Stimulated activated CD8-positive, alpha-beta memory T cell treated with anti-CD3 and anti-CD28 coated beads, Interleukin-7, amount 100 ng/mL, for 24 hours (primary cell): ENCODE data around the gene GEN1.

Source experiments
- DNase-seq: peaks from one replicate; pipeline ENCODE4 v3.0.0-alpha.2; 2020; ENCODE audit warnings: low read depth

GEN1 gene

DNA sequence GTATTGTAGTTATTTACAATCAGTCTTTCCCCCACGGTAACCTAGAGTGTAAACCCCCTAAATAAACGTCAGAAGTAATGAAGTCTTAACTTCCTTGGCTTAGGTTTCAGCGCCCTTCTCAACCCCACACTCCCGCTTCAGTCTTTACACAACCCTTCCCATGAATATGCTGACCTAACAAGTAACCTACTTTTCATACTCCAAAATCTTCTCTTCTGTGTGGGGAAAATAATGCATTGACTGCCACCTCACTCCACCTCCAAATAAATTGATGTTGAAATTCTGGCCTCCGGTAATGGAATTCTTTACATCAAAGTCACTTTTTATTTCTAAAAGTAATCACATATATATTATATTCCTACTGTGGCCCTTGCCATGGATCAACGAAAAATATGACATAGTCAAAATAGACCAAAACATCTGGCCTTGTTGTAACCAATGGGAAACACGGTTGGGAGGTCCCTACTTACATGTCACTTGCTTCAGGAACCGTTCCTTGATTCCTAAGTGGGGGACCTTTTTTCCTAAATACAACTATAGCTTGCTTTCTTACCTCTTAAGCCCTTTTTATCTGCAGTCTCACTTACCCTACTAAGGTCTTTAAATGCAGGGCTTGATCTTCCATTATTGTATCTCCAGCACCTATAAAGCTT, 961 bp downstream of the GEN1 start:
- no peak for DNase-seq

DNA sequence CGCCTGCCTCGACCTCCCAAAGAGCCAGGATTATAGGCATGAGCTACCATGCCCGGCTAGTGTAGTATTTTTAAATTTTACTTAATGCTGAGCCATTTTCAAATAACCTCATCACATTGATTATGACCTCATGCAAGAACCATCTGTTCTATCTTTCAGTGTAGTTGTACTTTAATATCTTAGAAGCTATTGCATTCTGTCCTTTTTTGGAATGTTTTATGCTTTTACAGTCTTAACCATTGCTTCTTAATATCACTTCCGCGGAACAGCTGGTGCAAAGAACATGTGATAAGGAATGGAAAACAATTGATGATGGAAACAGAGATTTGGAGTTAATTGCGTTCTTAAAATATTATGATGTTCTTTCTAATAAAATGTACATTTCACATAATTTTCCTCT, 2.7 kb downstream of the GEN1 start:
- no peak for DNase-seq

DNA sequence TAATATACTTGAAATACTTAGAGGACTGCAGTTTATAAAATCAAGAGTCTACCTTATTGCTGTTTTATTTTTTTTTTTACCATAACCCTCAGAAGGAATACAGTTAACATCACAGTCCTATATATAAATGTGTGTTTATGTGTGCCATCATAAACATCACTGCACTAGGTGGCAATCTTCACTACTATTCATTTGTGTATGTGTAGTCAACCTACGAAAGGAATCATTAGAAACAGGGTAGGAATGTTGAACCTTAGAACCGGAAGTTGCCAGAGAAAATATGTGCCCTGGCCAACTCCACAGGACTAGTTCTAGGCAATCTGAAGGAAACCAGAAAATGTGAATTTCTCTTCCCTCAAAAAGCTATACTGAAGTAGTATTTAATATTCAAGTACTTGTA, 3.4 kb downstream of the GEN1 start:
- DNase-seq, result no peak

DNA sequence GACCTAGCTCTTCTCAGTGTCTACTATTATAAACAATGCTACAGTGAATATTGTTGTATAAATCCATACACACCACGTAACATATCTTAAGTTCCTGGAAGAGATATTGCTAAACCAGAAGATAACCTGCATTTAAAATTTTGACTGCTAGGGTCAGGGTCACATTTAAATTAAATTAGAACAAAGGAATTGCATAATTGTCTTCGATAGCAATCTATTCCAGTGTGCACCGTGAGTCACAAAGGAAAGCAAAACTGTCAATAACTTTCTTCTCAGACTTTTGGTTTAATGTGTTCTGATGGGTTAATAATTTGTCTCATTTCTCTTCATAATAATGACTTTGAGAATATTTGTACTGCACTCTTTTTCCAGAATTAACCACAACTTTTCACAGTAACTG, 4.2 kb downstream of the GEN1 start:
- no peak for DNase-seq

DNA sequence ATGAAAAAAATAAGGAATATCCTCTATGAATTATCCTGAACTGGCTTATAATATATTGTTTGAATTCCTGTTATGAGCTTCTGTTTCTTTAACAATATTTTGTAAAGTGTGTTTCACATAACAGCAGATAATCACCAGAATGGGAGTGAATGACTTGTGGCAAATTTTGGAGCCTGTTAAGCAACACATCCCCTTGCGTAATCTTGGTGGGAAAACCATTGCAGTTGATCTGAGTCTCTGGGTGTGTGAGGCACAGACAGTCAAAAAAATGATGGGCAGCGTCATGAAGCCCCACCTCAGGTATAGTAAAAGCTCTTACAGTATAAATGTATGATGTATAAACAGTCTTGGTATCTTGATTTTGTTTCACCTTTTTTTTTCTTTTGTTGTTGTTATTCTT, 5.9 kb downstream of the GEN1 start:
- DNase-seq, result no peak

DNA sequence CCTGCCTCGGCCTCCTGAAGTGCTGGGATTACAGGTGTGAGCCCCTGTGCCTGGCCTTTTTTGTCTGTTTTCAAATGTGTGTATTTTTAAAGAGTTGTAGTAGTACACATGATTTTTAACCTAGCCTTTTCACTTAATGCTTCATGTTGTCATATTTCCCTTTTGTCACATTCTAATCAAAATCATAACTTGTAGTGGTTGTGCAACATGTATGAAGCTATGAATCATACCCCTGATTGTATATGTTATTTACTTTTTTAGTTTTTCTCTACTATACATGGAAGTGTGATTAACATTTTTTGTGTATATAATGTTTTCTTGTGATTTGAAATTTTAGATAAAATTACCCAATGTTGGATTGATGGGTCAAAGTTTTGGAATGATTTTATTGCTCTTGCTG, 8.5 kb downstream of the GEN1 start:
- no peak for DNase-seq

DNA sequence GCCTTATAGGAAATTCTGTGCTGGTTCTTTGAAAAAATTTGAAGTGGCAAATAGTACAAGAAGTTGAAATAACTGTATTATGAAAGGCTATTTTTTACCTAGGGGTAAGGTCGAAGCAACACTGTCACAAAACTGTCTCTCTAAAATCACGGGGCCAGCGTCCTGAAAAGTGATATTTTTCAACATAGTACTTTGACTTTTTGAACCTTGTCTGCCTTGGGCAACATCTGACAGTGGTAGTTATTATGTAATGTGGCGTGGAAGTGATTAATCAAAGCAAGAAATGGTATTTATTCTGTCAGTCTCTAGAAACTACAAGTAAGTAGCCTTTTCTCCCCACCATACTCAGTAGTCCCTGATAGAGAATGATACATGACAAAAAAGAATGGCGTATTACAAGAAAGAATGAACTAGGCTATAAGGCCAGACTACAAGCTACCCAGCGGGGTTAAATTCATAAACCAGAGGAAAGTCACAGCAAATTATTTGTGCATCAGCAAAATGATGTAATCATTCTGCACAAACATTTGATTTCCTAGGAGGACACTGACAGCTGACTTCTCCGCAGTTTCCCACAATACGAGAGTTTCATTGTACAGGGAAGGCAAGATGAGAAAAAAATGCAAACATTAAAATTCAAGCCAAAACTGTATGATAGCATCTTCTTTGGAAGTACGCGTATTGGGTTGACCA, 9.8 kb downstream of the GEN1 start:
- DNase-seq, result no peak

DNA sequence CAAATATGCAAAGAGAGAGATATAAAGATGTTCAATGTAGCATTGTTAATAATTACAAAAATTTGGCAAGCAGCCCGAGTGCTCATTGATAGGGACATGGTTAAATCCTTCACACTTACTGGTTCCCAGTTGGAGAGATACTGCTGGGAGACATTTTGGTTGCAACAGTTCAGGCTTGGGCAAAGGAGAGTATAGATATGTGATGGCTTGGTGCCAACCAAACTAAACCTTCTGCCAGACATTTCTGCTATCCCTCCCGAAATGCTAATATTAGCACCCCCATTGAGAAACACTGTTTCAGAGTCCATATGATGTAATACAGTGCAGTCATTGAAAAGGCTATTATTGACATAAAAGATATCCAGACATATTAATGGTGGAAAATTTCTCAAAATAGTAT, 11.5 kb downstream of the GEN1 start:
- DNase-seq, result no peak

DNA sequence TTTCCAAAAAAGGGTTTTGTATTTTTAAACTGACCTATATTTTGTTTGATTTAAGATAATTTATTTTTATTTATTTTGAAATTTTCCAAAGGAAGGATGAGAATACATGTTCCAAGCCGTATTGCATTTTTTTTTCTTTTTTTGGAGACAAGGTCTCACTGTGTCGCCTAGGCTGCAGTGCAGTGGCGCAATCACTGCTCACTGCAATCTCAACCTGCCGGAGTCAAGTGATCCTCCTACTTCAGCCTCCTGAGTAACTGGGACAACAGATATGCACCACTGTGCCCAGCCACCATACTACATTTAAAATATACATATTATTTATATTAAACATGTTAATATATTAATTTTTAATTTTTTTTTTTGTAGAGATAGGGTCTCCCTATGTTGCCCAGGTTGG, 15.0 kb downstream of the GEN1 start:
- no peak for DNase-seq

DNA sequence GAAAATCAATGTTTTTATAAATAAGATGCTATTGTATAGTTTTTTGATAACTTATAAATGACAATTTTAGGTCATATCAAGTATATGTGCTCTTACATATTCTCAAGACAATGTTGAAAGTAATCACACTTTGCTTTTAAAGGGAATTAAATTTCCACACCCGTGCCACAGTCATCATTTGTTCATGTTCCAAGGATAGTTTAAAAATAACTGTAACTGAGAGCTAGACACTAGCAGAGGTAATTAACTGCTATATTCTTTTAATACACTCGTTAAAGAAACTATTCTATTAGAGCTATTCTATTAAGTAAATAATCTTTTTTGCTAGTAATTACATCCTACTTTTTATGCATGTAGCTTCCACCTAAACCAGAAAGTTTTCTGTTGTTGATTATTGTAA, 18.0 kb downstream of the GEN1 start:
- DNase-seq, result no peak

DNA sequence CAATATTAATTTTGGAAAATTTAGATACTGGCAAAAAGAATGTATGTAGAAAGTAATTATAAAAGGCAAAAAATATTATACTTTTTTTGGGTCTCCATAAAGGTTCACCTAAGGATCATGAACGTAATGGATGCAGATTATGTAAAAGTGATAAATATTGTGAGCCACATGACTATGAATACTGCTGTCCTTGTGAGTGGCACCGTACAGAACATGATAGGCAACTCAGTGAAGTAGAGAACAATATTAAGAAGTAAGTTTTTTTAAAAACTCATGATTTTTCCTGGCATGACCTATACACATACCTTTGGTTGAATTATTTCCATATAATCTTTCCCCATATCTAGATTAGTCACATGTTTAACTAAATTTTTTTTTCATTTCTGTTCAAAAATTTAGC, 18.6 kb downstream of the GEN1 start:
- no peak for DNase-seq

DNA sequence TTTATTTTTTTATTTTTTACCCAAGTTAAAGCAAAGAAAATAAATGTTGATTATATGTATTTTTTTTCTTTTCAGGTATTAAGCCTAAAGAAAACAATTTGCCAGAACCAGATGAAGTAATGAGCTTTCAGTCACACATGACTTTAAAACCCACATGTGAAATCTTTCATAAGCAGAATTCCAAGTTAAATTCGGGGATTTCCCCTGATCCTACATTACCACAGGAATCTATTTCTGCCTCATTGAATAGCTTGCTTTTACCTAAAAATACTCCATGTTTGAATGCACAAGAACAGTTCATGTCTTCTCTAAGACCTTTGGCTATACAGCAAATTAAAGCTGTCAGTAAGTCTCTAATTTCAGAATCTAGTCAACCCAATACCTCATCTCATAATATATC, 26.6 kb downstream of the GEN1 start:
- DNase-seq, result no peak

DNA sequence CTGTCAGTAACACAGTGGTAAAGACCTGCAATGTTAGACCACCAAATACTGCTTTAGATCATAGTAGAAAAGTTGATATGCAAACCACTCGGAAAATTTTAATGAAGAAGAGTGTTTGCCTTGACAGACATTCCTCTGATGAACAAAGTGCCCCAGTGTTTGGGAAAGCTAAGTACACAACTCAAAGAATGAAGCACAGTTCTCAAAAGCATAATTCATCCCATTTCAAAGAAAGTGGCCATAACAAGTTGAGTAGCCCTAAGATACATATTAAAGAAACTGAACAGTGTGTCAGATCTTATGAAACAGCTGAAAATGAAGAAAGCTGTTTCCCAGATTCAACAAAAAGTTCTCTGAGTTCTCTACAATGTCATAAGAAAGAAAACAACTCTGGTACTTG, 27.5 kb downstream of the GEN1 start:
- DNase-seq, result no peak

DNA sequence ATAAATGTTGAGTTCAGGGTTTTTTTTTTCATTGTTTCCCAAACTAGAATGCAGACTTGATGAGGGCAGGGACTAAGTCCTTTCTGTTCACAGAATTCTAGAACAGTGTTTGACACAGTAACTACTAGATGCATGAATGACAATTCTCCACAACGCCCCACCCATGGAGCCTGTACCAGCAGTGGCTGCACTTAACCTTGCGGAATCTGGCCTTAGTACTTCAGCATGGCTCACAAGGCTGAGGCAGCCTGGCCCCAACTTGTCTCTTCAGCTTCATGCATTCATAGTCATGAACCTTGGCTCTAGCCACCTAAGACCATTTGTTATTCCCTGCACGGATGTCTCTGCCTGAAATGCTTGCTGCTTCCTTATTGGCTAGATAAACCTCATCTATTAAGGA, 32.8 kb downstream of the GEN1 start:
- no peak for DNase-seq

DNA sequence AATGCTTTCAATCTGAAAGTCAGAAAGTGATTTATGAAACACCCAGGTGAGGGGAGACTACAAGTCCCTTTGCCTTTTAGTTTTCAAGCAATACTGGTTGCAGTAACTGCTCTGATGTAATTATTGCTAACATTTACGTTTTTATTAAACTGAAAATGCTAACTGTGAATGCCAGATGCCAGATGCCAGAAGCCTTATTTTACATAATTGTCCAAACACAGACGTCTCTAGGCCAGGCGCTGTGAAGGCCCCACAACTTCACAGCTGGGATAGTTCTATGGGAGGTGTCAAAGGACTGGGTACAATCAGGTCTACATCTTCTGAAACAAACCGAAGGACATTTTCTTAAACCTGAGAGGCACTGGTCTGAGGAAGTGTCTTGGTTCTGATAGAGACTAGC, 34.8 kb downstream of the GEN1 start:
- DNase-seq, result no peak

DNA sequence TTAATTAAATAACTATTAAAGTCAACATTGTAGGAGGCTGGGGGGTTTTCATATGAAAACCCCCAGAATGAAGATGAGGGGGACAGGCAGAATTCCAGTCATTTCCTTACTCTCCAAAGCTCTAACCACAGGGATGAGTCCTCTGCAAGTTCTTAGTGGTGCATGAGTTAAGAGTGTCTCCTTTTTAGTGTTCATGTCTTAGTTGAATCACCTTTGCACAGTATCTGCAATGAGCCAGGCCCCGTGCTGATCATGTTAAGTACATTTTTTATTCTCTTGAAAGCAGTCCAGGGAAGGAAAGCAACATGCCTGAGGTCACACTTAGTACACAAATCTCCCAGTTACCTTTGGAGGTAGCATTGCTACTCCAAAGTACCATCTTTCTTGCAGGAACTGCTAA, 36.6 kb downstream of the GEN1 start:
- DNase-seq, result no peak

DNA sequence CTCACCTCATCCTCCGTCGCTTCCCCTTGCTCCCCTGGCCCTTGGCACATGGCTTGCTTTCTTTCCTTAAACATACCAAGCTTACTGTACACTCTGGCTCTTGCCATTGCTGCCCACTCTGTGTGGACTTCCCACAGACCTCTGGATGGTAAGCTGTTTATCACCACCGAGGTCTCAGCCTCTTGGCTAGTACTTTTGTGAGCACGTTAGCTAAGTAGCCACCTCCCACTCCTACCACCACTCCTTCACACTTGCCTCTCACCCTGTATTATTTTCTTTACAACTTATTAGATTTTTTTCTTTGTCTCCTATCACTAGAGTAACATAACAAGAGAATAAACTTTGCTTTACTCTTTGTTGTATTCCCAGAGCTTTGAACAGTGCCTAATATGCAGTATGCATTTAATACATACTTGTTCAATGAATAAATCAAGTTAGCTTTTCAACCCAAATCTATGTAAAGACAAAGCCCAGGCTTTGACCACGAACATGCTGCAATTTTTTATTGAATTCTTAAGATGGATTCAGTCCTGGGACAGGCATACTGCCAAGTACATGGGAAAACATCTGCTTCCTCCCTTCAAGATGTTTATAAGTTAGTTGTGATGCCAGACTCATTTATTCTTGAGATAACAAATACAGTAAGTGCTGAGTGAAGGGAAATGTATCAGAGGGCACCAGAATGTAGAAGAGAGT, 37.3 kb downstream of the GEN1 start:
- DNase-seq, result no peak

DNA sequence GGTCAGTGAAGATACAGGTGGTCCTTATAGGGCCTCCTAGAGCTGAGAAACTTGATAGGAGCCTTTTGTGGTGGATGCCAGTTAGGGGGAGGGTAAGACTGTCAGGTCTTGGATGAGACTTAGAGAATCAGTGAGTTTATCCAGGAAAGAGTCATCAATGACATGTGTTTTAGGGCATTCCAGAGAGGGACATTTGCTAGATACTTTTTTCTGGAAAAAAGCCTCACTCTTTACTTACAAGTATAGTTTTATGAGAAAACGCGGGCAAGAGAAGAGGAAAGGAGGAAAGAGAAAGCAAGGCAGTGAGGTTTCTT, 37.8 kb downstream of the GEN1 start:
- DNase-seq, result no peak

DNA sequence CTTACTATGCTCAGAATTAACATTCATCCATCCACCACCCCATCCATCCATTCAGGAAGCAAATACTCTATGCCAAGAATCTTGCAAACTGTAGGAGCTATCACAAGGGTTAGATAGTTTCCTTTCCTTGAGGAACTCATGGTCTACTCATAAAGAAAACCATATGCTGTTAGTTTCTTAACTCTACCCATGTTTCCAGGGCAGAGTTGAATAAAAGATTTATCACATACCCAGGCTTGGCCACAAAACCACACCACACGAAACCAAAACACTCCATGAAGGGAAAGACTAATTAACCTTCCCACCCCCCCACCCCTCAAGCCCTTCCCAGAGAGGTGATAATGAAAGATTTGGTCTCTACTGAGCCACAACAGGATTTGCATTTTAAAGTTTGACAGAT, 38.6 kb downstream of the GEN1 start:
- no peak for DNase-seq

DNA sequence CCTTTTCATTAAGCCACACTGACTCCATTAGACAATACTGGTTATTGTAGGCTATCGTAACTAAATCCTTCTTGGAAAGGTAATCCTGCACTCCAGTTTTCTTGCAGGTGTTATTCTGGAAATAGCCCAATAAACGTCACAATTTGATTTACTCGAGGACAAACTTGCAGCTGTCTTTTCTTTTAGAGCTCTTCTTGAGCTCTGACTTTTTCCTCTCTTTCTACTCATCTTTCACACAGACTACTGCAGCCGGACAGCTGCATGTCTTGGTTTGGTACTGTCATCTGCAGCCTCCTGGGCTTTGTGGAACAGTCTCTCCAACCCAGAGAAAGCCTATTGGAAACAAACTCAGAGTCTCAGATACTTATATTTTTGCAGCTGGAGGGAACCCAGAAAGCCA, 39.4 kb downstream of the GEN1 start:
- no peak for DNase-seq

DNA sequence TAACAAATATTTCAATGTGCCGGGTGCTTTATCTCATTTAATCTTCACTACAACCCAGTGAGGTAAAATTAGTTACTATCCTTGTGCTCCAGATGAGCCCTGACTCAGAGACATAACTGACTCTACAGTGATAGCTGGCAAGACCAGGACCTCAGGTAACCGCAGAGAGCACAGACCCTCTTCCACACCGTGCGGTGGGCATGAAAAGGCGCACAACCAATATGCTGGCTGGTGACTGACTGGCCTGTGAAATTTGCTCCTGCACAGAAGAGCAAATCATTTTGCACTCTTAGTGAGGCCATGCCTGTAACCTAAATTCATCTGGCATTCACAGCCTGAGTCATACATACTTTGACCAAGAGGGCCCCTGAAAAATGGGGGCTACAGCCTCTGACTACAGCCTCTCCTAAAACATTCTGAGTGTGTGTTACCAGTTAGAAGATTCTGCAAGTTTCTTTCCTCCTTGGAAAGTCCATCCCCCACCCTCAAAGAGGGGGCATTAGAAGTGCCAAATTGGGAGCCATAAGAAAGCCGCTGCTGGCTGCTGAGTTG, 39.9 kb downstream of the GEN1 start:
- DNase-seq, result no peak

DNA sequence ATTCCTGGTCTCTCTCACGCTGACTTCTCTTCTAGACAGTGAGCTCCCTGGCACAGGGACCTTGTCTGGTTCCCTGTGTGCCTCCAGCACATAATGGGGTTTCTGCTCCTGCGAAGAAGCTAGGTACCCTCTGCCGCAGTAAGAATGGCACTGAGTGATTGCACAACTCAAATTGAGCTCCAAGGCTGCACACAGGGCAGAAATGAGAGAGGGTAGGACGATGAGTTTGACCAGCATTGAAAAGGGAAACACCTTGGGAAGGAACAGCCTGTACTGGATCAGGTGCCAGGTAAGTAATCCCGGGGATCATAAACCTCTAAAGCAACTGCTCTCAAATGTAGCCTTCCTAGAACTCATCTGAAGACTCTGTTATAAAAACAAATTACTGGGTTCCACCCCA, 41.4 kb downstream of the GEN1 start:
- DNase-seq, result no peak

DNA sequence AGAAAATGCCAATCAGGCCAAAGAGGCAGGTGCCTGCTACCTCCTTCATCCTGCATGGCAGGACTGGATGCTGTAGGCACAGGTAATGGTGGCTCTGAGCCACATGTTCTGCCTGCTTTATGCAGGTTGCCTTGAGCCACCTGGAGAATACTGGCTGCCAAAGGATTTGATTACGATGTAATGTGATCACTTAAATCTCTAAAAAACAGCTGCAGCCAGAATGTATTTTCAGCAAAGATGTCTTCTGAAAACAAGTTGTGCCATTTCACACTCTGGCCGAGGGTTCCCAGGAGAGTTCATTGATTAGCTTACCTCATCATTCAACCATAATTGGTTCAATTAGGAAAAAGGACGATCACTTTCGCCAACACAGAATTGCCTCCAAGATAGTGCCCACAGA, 44.4 kb downstream of the GEN1 start:
- DNase-seq, result no peak
